DND-41 (cell line): ENCODE results near the gene DDX49.

Experiments
- CTCF ChIP-seq: IDR thresholded peaks from 2 replicates; pipeline ENCODE4 v1.5.1; 2012; ENCODE audit warnings: borderline replicate concordance, low read length, moderate library complexity, mild to moderate bottlenecking; ENCODE audit not compliant: poor library complexity, severe bottlenecking; ENCODE audit errors: extremely low read depth
- EZH2 ChIP-seq: IDR thresholded peaks from 3 replicates; pipeline ENCODE4 v1.6.1; 2012; ENCODE audit warnings: borderline replicate concordance, low read depth, mild to moderate bottlenecking, moderate library complexity, low read length, inconsistent platforms; ENCODE audit not compliant: severe bottlenecking

DNA sequence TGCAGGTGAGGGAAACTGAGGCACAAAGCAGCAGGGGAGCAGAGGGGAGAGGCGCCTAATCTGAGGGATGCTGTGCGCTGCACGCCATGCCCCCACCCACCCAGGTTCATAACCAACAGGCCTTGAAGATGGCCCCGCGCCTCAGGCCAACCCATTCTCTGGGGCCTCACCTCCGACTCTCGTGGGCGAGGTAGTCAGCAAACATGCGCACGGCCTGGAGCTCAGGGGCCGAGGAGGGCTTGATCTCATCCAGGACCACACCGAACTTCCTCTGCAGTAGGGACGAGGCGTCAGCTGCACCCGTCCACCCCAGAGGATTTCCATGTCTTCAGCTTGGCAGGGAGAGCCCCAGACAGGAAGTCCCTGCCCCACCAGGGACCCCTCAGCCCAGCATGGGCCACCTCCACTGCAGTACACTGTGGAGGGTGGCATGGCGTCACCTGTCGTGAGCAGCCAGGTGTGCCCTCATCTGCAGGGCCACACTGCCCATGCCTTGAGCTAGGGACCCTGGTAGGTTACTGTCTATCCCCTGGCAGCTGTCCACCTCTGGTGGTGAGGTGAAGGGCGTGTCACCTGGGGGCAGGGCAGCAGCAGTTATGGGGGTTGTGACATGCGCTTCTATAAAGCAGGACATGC lies 8.6 kb upstream of the DDX49 start:
- TF ChIP-seq CTCF (no peak), EZH2 (no peak)
